CD4-positive, CD25-positive, alpha-beta regulatory T cell (primary cell): ENCODE measurements around the gene SLC43A1. TPM values are rescaled to one million over a fixed set of nuclear protein-coding genes. Genes with fewer than 3 reads are reported as not detected.
"Not testable (repeated sequence)": the region's sequence is repeated elsewhere in the genome, so short reads cannot be mapped to it uniquely, and the experiment has no call there.

Experiments used
- ATAC-seq, 2 donors: fragments of 150-1000 bp; cut with Tn5 transposase; one replicate each; pipeline ENCODE4 v1.10.0; 2021; ENCODE audit warnings: low read depth in 2 of 2, moderate number of reproducible peaks in 2 of 2, moderate library complexity in 1 of 2
- DNase-seq, 3 donors: peaks; one replicate each; pipeline versions ENCODE4 v3.0.0 to v3.0.0-alpha.2; 2012 to 2022; ENCODE audit warnings: mixed read lengths in 1 of 3
- H3K27ac ChIP-seq: one replicate; pipeline ENCODE4 v1.7.0; 2013; ENCODE audit warnings: mild to moderate bottlenecking, low read length; ENCODE audit not compliant: insufficient read depth, poor library complexity, severe bottlenecking
- H3K27me3 ChIP-seq: one replicate; pipeline ENCODE4 v1.7.0; 2013; ENCODE audit warnings: low read length; ENCODE audit not compliant: control insufficient read depth, insufficient read depth
- H3K36me3 ChIP-seq: one replicate; pipeline ENCODE4 v1.7.0; 2013; ENCODE audit warnings: mild to moderate bottlenecking, low read length, moderate library complexity; ENCODE audit not compliant: control insufficient read depth, insufficient read depth
- H3K4me1 ChIP-seq: 2 replicates; pipeline ENCODE4 v1.7.0; 2013; ENCODE audit warnings: mild to moderate bottlenecking, low read length; ENCODE audit not compliant: insufficient read depth, control insufficient read depth, poor library complexity, severe bottlenecking
- H3K4me3 ChIP-seq: one replicate; pipeline ENCODE4 v1.7.0; 2013; ENCODE audit warnings: low read depth, mild to moderate bottlenecking, low read length, moderate library complexity
- H3K9me3 ChIP-seq, 2 experiments: 1 replicate in 1 of 2; 2 replicates in 1 of 2; pipeline ENCODE4 v1.7.0; 2013; ENCODE audit warnings: low read length in 2 of 2, mild to moderate bottlenecking in 1 of 2, moderate library complexity in 1 of 2; ENCODE audit not compliant: control insufficient read depth in 2 of 2
- H3K27ac Mint-ChIP-seq, 3 donors: one replicate each; pipeline ENCODE4 v1.8.0; 2020 to 2022; ENCODE audit warnings: mild to moderate bottlenecking in 3 of 3, mixed read lengths in 3 of 3, moderate library complexity in 2 of 3
- H3K27me3 Mint-ChIP-seq: one replicate; pipeline ENCODE4 v1.8.0; 2022; ENCODE audit warnings: mild to moderate bottlenecking, mixed read lengths
- H3K36me3 Mint-ChIP-seq: one replicate; pipeline ENCODE4 v1.8.0; 2020; ENCODE audit warnings: mixed read lengths
- H3K4me1 Mint-ChIP-seq, 4 donors: one replicate each; pipeline ENCODE4 v1.8.0; 2020 to 2022; ENCODE audit warnings: mixed read lengths in 4 of 4, mild to moderate bottlenecking in 1 of 4
- H3K4me3 Mint-ChIP-seq, 4 donors: one replicate each; pipeline ENCODE4 v1.8.0; 2020 to 2022; ENCODE audit warnings: mild to moderate bottlenecking in 4 of 4, mixed read lengths in 4 of 4, moderate library complexity in 3 of 4
- H3K9me3 Mint-ChIP-seq, 7 donors: one replicate each; pipeline ENCODE4 v1.8.0; 2020 to 2022; ENCODE audit warnings: mixed read lengths in 7 of 7, mild to moderate bottlenecking in 3 of 7, moderate library complexity in 2 of 7
- polyA plus RNA-seq, 4 donors: library from polyadenylated mRNA; unstranded; fragments of 300-500 nt; fragmentation: Illumina TruSeq; gene quantifications; one replicate each; pipeline ENCODE4 v1.2.3, GENCODE V29; 2021
- total RNA-seq: library from RNA; stranded (reverse); gene quantifications from one replicate; pipeline ENCODE4 v1.2.3, GENCODE V29; 2022

Gene SLC43A1
- total and polyA plus RNA-seq, 5 donors from 2014 or later, result 12.8 to 29.9 (median 25.0) TPM

GRCh38 chr11:57539342-57539741 lies 23.8 kb upstream of the SLC43A1 start:
- Mint-ChIP-seq H3K36me3 (peaks cover 16% of the 10 kb centered on the region), H3K4me1 (peaks cover 0 to 3% (median 1%) of the 10 kb centered on the region in 4 donors), H3K4me3 (no peak overlapping the region), H3K9me3 (no peaks in the 10 kb centered on the region), H3K27me3 (no peaks in the 10 kb centered on the region), H3K27ac (no peak overlapping the region)
- H3K4me3 ChIP-seq, result no peak overlapping the region
- DNase-seq, result no peak
- H3K27me3 ChIP-seq, result no peaks in the 10 kb centered on the region
- H3K4me1 ChIP-seq, result no peaks in the 10 kb centered on the region
- H3K27ac ChIP-seq, result no peak overlapping the region
- H3K9me3 ChIP-seq, result no peaks in the 10 kb centered on the region
- H3K36me3 ChIP-seq, result no peaks in the 10 kb centered on the region
- ATAC-seq, result no peak

DNA sequence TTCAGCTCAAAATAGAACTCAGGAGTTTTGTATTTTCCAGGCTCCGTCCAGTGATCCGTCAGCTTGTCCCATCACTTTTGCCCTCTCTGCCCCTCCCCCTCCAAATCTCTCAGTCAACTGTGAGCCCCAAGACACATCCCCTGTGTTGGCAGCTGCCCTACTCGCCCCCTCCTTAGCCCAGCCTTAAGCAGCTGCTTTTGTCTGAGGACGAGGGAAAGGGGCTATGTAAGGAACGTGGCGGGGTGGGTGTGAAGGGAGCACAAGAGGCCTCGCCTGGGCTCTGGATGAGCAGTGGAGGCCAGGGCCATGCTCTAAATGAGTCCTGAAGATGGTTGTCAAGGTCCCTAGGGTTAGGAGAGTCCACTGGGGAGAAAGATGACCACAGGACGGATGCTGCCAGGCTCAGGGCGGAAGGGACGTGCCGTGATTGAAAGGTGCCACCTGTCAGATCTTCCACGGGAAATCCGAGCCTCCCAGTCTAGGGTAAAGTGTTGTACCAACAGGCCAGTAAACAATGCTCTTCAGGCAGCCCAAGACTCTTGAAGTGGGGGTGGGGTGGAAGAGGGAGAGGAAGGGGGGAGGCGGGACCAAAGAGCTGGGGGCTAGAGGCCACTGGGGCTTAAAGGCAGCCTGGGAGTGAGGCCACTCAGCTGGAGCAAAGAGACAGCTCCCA lies 21.6 kb upstream of the SLC43A1 start, which contains the start of gene SMTNL1:
SMTNL1 (plus strand) TSS at position 649 of the 673 bp plus-strand sequence. CDS start 5,048 bp downstream, outside the sequence.
- Histone ChIP-seq H3K4me3 (no peak within 1 kb of the TSS), H3K36me3 (no peaks in the 10 kb centered on the region), H3K27ac (no peak within 1 kb of the TSS), H3K4me1 (no peaks in the 10 kb centered on the region), H3K9me3 (no peaks in the 10 kb centered on the region), H3K27me3 (no peaks in the 10 kb centered on the region)
- H3K4me3 Mint-ChIP-seq, result no peak within 1 kb of the TSS
- no peak within 1 kb of the TSS for H3K27ac Mint-ChIP-seq
- peaks cover 0 to 2% (median 0%) of the 10 kb centered on the region in 4 donors for H3K4me1 Mint-ChIP-seq
- H3K27me3 Mint-ChIP-seq, result no peaks in the 10 kb centered on the region
- ATAC-seq (no peak), DNase-seq (no peak)
- peaks cover 11% of the 10 kb centered on the region for H3K36me3 Mint-ChIP-seq
- H3K9me3 Mint-ChIP-seq, result no peaks in the 10 kb centered on the region

- not testable (repeated sequence) for H3K27me3 Mint-ChIP-seq, H3K27ac ChIP-seq, H3K4me3 ChIP-seq, H3K27me3 ChIP-seq, H3K36me3 ChIP-seq, ATAC-seq, H3K36me3 Mint-ChIP-seq, H3K9me3 ChIP-seq, H3K27ac Mint-ChIP-seq, H3K9me3 Mint-ChIP-seq, DNase-seq
- peak overlapping the region in 1 of 4 donors; percentile 45 for H3K4me3 Mint-ChIP-seq
- H3K4me1 Mint-ChIP-seq, result peaks cover 5 to 26% (median 15%) of the 10 kb centered on the region in 4 donors
- H3K4me1 ChIP-seq, result peaks cover 22% of the 10 kb centered on the region
Measured at GRCh38 chr11:57534449-57534848, 18.9 kb upstream of the SLC43A1 start.

DNA sequence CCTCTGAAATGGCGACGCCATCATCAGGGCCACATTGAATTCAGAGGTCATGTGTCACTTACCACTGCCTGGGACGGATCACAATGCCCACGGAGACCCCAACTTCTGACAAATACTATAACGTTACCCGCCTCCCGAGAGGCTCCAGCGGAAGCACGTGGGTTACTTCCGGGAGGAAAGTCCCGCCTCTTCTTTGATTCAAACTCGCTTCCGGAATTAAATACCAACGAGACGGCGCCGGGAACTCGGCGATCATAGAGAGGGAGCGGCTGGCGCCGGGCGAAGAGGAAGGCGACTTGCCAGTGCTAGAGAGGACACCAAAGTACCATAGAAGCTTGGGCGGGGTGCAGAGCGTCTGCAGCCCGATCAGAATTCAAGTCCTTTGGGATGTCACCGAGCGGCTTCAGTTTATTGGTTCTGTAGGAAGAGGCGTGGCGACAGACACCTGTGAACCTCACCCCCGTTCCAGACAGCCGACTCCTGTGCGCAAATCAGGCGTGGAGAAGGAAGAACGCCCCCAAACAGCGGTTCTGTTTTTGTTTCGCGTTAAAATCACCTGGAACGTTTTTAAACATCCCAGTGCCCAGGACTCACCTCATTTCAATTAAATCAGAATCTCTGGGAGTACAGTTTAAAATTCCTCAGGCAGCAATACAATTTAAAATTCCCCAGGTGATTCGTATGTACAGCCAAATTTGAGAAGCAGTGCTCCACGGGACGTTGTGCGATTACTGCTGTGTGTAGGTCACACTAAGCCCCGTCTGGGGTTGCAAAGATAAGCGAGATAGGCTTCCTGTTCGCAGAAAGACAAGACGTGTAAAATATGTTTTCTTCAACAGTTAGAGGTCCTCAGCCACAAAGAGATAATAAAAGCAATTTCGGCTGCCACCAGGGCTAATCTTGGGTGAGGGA lies 15.3 kb upstream of the SLC43A1 start, which contains the start of gene TIMM10:
TIMM10 (minus strand) TSS at position 159 of the 912 bp plus-strand sequence. CDS start 565 bp downstream, outside the sequence.
- Mint-ChIP-seq H3K9me3 (no peaks in the 10 kb centered on the region), H3K27me3 (no peaks in the 10 kb centered on the region), H3K4me3 (peak within 1 kb of the TSS; percentile 85 to 95 (median 93)), H3K4me1 (peaks cover 8 to 36% (median 21%) of the 10 kb centered on the region in 4 donors), H3K27ac (peak within 1 kb of the TSS; percentile 92 to 98 (median 94)), H3K36me3 (no peaks in the 10 kb centered on the region)
- Histone ChIP-seq H3K27me3 (no peaks in the 10 kb centered on the region), H3K4me1 (peaks cover 23% of the 10 kb centered on the region), H3K9me3 (no peaks in the 10 kb centered on the region), H3K27ac (peak within 1 kb of the TSS; percentile 90), H3K36me3 (peaks cover 6% of the 10 kb centered on the region), H3K4me3 (peak within 1 kb of the TSS; percentile 91)
- peak; percentile 95 to 96 for ATAC-seq
- DNase-seq, result peak; percentile 88 to 99 (median 95)

GRCh38 chr11:57530215-57530595 lies 14.7 kb upstream of the SLC43A1 start:
- H3K36me3 Mint-ChIP-seq, result peaks cover under 1% of the 10 kb centered on the region
- Histone ChIP-seq H3K4me1 (peaks cover 23% of the 10 kb centered on the region), H3K36me3 (peaks cover 6% of the 10 kb centered on the region), H3K27ac (peak overlapping the region; percentile 90), H3K9me3 (no peaks in the 10 kb centered on the region), H3K27me3 (no peaks in the 10 kb centered on the region), H3K4me3 (peak overlapping the region; percentile 91)
- H3K9me3 Mint-ChIP-seq, result no peaks in the 10 kb centered on the region
- DNase-seq (no peak), ATAC-seq (no peak)
- H3K4me3 Mint-ChIP-seq, result peak overlapping the region; percentile 85 to 95 (median 93)
- H3K27ac Mint-ChIP-seq, result peak overlapping the region; percentile 92 to 98 (median 94)
- H3K27me3 Mint-ChIP-seq, result no peaks in the 10 kb centered on the region
- peaks cover 8 to 36% (median 21%) of the 10 kb centered on the region in 4 donors for H3K4me1 Mint-ChIP-seq

DNA sequence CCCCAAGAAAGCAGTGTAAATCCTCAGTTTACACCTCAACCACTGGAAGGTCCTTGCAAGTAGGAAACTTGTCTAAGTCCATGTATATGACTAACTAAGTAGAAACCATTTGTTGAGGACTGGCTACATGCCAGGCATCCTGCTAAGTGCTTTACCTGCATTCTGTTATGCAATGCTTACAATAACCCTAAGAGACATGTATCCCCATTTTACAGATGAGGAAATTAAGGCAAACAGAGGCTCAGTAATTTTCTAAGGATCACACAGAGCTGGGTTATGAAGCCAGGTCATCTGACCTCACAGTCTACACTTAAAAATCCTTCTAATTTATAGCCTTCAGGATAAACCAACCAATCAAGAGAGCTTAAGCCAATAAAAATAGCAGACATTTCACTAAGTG lies 13.5 kb upstream of the SLC43A1 start:
- Mint-ChIP-seq H3K27ac (no peak overlapping the region), H3K4me3 (peak overlapping the region in 1 of 4 donors; percentile 85), H3K4me1 (peaks cover 8 to 36% (median 21%) of the 10 kb centered on the region in 4 donors)

GRCh38 chr11:57527056-57527631 lies 11.6 kb upstream of the SLC43A1 start:
- peaks cover 7 to 36% (median 21%) of the 10 kb centered on the region in 4 donors for H3K4me1 Mint-ChIP-seq
- no peaks in the 10 kb centered on the region for H3K9me3 Mint-ChIP-seq
- Histone ChIP-seq H3K4me3 (no peak overlapping the region), H3K27me3 (no peaks in the 10 kb centered on the region), H3K36me3 (peaks cover 6% of the 10 kb centered on the region), H3K27ac (no peak overlapping the region), H3K4me1 (peaks cover 23% of the 10 kb centered on the region), H3K9me3 (no peaks in the 10 kb centered on the region)
- no peaks in the 10 kb centered on the region for H3K27me3 Mint-ChIP-seq
- ATAC-seq (no peak), DNase-seq (peak; percentile 55 to 75 (median 68))
- H3K4me3 Mint-ChIP-seq, result peak overlapping the region in 2 of 4 donors; percentile 55 to 79
- peaks cover 5% of the 10 kb centered on the region for H3K36me3 Mint-ChIP-seq
- H3K27ac Mint-ChIP-seq, result peak overlapping the region in 1 of 3 donors; percentile 56

More for the DNA sequence above, 13.5 kb upstream of the SLC43A1 start:
- no peak for DNase-seq
- no peaks in the 10 kb centered on the region for H3K27me3 ChIP-seq
- ATAC-seq, result no peak
- peaks cover 6% of the 10 kb centered on the region for H3K36me3 ChIP-seq
- H3K4me3 ChIP-seq, result no peak overlapping the region
- no peaks in the 10 kb centered on the region for H3K9me3 ChIP-seq
- peaks cover 23% of the 10 kb centered on the region for H3K4me1 ChIP-seq
- no peak overlapping the region for H3K27ac ChIP-seq
- Mint-ChIP-seq H3K27me3 (no peaks in the 10 kb centered on the region), H3K9me3 (no peaks in the 10 kb centered on the region), H3K36me3 (peaks cover 5% of the 10 kb centered on the region)
